VCaP (cell line): ENCODE results near the gene CLSTN2.
A peak's percentile ranks its signal among the peaks of the same experiment; 100 is the strongest.

Experiments used
- H3K27ac ChIP-seq: fragments of 450-650 bp; 2 replicates; pipeline ENCODE4 v1.5.1; 2017
- TF ChIP-seq, protein P1 (sequence below): fragments of 450-650 bp; conservative IDR thresholded peaks from 2 replicates; pipeline ENCODE4 v1.5.1; 2017; ENCODE audit warnings: mild to moderate bottlenecking, moderate library complexity

CLSTN2 gene

DNA sequence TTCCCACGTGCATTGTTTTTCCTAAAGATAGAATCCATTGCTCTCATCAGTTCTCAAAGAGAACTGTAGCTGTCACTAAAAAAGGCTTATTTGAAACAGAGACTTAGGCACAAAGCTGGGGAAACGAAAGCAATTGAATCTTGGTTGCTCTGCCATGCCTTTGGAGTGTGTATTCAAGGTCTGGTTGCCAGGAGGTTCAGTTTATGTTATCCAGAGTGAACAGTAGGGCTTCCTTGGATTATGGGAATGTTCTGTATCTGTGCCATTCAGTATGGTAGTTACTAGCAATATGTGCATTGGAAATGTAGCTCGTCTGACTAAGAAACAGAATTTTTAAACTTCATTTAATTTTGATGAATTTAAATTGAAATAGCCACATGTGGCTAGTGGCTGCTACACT, 50.6 kb downstream of the CLSTN2 start:
- no peak overlapping the region for H3K27ac ChIP-seq
- TF ChIP-seq, protein P1, sequence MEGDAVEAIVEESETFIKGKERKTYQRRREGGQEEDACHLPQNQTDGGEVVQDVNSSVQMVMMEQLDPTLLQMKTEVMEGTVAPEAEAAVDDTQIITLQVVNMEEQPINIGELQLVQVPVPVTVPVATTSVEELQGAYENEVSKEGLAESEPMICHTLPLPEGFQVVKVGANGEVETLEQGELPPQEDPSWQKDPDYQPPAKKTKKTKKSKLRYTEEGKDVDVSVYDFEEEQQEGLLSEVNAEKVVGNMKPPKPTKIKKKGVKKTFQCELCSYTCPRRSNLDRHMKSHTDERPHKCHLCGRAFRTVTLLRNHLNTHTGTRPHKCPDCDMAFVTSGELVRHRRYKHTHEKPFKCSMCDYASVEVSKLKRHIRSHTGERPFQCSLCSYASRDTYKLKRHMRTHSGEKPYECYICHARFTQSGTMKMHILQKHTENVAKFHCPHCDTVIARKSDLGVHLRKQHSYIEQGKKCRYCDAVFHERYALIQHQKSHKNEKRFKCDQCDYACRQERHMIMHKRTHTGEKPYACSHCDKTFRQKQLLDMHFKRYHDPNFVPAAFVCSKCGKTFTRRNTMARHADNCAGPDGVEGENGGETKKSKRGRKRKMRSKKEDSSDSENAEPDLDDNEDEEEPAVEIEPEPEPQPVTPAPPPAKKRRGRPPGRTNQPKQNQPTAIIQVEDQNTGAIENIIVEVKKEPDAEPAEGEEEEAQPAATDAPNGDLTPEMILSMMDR, result no peak

DNA sequence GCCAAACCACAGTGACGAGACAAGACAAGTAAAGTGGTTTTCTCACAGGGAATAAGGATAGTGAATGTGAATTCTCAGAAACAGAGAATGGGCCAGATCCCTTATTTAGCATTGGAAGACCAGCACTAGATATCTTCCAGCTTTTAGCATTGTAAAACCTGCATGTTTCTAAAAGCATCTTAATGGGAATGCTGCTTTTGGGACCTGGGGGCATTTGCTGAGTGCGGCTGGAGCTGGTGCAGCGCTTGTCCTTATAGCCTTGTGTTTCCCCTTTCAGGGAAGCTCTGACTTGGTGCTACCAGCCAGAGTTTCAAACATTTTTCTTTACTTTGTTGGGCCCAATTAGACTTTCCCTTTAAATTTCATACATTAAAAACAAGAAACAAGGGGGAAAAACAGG, 52.9 kb downstream of the CLSTN2 start:
- TF ChIP-seq, protein P1, result no peak
- H3K27ac ChIP-seq, result no peak overlapping the region

DNA sequence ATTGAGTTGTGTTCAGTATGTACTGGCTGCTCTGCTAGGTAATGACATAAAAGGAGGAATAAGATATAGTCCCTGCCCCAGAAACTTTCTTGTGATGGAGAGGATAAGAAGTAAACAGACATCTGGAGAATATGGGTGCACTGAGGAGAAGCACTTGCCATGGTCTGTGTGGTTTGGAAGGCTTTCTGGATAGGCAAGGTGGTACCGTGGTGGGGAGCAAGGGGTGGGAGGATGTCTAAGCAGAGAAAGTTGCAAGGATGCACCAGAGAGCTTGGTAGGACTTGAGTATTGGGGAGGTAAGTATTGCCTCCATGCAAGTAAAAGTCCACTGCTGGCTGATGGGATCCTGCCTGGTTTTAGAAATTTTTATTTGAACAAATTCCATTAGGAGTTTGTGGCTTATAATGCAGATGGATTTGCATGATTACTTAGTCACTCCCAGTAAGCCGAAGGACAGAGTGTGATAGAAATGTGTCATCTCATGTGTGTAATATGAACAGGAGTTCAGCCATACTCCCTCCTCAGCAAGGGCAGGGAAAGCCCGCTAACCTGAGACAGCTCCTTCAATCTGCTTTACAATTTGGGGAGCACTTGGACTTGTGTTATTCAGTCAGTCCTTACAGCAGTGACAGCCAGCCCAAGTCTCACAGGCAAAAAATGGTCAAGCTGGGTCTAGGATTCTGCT, 53.6 kb downstream of the CLSTN2 start:
- TF ChIP-seq, protein P1, result no peak
- H3K27ac ChIP-seq, result no peak overlapping the region

DNA sequence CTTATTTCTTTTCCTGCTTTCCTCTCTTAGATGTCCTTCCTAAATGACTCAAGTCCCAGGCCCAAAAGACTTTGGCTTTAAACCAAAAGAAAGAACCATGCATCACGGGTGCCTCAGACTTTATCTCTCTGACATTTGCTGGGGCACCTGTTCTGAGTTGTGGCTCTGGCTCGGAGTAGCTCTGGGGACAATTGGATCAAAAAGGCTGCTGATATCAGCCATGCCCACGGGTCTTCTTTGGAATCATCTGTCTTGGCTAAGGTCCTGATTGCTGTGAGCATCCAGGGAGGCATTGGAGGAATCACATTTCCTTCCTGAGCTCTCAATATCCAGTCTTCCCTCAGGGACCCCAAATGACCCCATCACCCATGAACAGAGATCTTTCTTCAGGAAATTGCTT, 59.9 kb downstream of the CLSTN2 start:
- H3K27ac ChIP-seq, result no peak overlapping the region

DNA sequence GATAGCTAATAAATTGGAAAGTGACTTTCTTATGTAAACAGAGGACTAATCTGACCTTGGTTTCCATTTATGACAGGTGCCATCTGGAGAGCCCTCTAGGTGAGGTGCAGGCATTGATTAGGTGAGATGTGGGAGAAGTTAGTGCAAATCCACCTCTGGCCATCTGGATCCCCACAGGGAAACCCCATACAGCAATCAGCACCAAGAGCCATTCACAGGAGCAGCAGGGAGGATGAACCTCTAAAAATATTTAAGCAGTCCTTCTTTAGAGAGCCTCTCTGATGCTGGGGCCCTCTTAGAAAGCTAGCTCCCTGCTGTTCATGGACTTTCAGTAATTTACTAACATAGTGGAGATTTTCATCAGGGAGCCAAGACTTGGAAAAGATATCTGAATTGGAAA, 69.3 kb downstream of the CLSTN2 start:
- peak overlapping the region; percentile 97; the same call in 1 of the 2 replicates for H3K27ac ChIP-seq
- TF ChIP-seq, protein P1, result no peak

More for the DNA sequence above, 59.9 kb downstream of the CLSTN2 start:
- TF ChIP-seq, protein P1, result no peak

DNA sequence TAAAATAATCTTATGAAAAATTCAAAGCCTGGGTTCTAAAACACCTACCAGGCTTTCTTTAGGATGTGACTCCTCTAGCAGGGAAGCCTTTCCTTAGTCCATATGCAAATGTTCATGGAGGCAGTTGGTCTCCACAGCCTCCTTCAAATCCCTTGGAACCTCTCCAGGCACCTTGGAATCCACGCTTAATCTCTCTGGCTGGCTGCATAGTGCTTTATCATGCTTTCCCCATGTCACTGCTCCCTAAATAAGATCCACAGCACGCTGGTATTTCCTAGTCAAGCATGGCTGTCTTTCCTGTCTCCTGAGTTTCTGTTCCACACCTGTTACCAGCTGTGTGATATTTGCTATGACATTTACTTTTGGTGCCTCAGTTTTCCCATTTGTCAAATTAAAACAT, 71.3 kb downstream of the CLSTN2 start:
- peak overlapping the region; percentile 97; the same call in 1 of the 2 replicates for H3K27ac ChIP-seq
- TF ChIP-seq, protein P1, result no peak

DNA sequence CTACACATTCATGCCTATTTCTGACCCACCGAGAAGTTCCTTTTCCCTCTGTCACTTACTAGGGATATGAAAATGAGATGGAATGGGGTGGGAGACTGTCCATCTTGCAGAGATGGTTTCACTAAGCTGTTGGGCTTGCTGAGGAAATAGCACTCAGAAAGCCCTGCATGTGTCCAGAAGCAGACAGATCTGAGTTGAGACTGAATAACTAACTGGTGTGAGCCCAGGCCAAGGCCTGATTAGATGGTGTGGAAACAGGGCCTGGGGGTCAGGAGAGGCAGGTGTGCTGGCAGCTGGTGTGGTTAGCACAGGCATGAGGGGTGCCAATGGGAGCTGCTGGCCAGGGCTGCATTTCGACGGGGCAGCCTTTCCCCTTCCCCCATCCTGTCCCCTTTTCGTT, 72.1 kb downstream of the CLSTN2 start:
- TF ChIP-seq, protein P1, result no peak
- H3K27ac ChIP-seq, result peak overlapping the region; percentile 97; the same call in 1 of the 2 replicates
